Activated CD4-positive, CD25-positive, alpha-beta regulatory T cell treated with anti-CD3 and anti-CD28 coated beads, Interleukin-2, amount 50 U/mL, for 24 hours (primary cell): Measurements from ENCODE around the gene GDF11.
"Not testable (repeated sequence)": the region's sequence is repeated elsewhere in the genome, so short reads cannot be mapped to it uniquely, and the experiment has no call there.

Experiments used
- ATAC-seq, 2 donors: fragments of 150-1000 bp; cut with Tn5 transposase; one replicate each; pipeline ENCODE4 v1.10.0; 2021; ENCODE audit warnings: mild to moderate bottlenecking in 1 of 2, moderate library complexity in 1 of 2

GDF11 gene

DNA sequence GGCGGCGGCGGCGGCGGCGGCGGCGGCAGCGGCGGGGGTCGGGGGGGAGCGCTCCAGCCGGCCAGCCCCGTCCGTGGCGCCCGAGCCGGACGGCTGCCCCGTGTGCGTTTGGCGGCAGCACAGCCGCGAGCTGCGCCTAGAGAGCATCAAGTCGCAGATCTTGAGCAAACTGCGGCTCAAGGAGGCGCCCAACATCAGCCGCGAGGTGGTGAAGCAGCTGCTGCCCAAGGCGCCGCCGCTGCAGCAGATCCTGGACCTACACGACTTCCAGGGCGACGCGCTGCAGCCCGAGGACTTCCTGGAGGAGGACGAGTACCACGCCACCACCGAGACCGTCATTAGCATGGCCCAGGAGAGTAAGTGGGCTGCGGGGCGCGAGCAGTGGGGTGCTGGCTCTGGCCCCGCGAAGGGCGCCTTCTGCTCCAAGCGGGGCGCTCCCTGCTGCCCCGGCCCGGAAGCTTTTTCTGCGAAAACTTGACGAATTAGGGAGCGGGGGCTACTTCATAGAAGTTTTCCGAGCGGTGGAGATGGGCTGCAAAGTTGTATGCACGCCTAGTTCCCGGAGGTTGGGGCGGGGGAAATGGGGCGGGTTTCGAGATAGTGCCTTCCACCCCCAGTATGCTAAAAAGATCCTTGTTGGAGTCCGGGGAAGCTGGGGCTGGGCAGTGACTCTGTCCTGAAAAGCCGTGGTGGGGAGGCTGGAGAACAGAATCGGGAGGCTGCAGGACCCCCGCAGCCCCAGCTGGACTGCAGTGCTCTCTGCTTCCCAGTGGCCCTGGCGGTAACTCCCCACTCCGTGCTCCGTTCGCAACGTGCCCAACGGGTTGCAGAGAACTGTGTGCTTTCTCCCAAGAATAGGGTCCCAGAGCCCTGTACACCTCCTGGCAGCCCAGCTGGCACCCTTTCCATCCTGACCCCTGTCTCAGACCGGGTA is 751 bp downstream of the GDF11 start:
- ATAC-seq = peak; percentile 40 to 49

DNA sequence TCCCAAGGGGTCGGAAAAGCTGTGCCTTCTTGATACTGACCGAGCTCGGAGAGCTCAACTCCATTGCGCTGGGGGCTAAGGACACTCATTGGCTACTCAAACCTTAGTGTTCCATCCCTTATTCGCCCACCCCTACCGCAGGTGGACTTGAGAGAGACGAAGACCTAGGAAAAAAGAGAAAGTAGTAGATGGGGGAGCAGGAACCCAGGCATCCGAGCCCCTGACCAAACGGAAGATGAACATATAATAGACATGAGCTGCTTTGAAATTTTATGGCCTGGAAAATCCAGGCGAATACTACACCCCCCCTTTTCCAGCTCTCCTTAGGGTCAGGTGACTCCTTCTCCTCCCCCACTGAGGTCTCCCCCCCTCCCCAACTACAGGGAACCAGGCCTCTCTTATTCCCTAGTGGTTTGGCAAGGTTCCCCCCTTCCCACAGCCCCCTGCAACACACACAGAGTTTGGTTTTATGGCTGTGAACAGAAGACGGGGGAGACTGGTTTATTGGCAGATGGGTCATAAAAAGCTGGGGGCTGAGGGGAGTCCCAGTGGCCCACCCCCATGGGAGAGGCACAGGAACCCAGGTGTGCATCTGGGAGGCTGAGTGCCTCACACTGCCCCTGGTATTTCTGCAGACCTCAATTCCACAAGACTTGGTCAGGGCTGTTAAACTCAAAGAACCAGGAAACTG is 1.6 kb downstream of the GDF11 start:
- no peak for ATAC-seq

DNA sequence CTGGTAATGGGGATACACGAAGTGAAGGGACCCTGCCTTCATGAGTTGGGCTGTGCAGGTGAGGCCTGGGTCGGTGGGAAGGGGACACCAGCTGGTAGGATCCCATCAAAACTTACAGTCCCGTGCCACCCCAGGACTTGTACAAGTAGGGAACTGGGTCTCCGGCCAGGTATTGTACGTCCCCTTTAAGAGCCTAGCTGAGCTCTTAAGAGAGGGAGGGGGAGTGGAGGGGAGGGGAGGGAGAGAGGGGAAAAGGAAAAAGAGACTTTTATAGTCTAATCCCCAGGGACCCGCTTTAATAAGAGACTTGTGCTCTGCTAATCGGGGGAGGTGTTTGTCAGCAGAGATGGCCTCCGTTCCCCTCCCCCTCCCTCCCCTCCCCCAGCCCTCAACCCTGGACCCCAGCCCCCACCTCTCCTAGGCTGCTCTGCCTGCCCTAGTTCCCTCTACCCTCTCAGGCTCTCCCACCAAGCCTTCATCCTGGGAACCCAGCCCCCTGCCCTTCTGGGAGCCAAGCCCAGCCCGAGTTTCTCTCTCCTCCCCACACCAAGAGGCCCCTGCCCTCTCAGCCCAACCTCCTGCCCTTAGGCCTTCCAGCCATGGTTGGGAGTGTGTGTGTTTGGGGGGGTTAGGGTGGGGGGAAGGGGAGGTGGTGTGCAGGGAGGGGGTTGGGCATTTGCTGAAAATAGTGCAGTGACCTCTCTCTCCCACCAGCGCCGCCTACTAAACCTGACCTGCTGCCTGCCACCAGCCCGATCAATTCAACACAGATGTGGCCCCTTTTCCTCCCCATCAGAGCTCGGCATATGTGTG is 2.6 kb downstream of the GDF11 start:
- no peak for ATAC-seq

DNA sequence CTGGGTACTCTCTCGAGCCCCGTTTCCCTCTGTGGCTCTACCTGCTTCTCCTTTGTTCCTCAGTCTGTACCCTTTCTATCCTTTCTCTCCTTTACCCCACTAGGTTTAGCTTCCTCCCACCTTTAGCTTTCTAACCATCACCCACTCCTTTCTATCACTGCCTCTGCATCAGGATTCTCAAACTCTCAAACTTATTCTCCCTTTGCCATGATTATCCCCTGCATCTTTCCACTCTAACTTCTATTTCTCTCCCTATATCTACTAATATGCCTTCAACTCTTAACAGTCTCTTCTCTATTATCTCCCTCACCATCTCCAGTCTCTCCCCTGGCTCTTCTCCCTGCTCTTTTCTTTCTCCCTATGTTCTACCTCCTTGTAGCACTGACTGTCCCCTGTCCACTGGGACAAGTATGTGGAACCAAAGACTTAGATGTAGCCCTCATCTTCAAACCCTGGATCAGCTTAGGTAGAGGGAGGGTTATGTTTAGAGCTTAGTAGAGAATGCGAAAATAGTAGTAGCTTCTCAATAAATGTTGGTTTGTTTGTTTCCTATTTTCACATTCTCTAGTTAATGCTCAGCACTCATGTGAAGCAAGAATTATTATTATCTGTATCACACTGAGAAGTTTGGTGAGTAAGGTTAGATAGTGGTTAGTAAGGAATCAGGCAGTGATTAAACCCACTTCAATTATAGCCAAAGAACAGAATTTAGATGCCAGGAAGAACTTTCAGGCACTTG is 3.4 kb downstream of the GDF11 start:
- no peak for ATAC-seq

DNA sequence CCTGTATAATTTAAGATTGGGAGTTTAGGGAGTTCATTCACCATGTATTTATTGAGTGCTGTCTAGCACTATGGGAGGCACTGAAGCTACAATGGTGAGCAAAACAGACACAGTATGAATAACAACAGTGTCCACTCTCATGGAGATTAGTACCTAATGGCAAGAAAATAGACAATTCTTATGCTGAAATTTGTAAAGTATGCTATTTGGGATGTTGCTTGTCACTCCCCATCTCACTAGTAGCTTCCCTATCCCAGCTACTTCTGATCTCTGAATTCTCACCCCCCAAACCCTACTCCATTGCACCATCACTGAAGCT is 4.0 kb downstream of the GDF11 start:
- ATAC-seq = no peak

DNA sequence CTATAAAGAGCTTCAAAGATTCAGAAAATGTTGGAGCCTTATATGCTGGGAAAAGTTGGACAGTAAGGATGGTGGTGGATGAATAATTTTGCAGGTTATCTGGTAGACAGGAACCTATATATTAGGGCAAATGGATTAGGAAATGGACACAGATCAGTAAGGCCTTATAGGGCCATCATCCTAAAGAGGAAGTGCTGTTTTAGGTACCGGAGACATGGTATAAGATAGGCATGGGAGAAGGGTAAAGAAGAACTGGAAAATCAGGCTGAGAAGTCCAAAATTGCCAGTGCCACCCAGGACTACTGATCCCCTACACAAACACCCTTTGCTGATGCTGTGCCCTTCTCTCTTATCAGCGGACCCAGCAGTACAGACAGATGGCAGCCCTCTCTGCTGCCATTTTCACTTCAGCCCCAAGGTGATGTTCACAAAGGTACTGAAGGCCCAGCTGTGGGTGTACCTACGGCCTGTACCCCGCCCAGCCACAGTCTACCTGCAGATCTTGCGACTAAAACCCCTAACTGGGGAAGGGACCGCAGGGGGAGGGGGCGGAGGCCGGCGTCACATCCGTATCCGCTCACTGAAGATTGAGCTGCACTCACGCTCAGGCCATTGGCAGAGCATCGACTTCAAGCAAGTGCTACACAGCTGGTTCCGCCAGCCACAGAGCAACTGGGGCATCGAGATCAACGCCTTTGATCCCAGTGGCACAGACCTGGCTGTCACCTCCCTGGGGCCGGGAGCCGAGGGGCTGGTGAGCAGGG is 5.5 kb downstream of the GDF11 start:
- ATAC-seq = no peak

DNA sequence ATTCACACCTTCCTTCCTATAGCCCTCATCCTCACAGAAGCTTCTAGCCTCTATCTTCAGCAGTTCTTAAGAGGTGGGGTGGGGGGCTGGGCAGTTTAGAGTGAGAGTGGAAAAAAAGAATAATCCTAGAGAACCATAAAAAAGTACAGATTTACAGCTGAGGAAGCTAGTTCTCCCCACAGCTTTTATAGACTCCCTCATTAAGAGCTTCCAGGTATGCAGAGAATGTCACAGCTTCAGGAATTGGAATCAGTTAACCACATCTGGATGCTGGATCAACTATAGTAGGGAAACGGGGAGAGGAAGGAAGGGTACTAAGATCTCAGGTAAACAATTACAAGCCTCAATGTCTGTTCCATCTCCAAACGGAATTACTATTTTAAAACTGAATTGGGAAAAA is 12.3 kb downstream of the GDF11 start:
- no peak for ATAC-seq

DNA sequence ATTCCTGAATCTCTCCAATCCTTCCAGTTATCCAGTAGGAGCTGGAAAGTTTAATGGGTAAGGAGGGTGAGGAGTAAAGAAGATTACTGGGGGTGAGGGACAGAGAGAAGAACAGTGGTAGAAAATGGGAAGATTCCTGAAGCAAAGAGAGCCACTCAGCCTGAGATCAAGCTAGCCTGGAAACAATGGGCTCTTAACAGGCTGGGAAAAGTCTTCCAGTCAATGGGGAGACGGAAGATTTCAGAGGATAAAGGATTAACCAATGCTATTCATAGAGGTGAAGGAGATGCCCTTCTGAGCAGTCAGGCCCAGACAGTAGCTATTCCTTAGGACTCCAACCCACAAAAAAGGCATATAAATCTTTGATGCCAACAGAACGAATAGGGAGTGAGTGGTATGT is 14.8 kb downstream of the GDF11 start:
- no peak for ATAC-seq

DNA sequence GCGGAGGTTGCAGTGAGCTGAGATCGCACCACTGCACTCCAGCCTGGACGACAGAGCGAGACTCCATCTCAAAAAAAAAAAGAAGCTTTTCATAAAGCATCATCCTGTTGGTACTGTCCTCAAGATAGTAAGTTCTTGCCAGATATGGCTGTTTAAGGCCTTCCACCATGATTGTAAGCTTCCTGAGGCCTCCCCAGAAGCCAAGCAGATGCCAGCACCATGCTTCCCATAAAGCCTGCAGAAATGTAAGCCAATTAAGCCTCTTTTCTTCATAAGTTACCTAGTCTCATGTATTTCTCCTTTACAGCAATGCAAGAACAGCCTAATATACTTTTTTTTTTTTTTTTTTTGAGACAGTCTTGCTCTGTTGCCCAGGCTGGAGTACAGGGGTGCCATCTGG is 15.7 kb downstream of the GDF11 start:
- ATAC-seq = not testable (repeated sequence)

DNA sequence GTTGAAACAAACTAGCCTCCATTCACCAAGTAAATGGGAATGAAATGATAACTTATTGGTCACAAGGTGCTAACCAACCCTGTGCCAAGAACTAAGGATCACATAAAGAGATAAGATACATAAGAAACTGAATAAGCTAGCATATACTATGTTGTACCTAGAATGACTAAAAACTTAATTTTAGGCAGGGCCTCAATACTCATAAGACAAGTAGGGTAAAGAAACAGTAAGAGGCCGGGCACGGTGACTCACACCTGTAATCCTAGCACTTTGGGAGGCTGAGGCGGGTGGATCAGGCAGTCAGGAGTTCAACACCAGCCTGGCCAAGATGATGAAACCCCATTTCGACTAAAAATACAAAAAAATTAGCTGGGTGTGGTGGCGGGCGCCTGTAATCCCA is 17.7 kb downstream of the GDF11 start:
- peak; percentile 95 to 98 for ATAC-seq

DNA sequence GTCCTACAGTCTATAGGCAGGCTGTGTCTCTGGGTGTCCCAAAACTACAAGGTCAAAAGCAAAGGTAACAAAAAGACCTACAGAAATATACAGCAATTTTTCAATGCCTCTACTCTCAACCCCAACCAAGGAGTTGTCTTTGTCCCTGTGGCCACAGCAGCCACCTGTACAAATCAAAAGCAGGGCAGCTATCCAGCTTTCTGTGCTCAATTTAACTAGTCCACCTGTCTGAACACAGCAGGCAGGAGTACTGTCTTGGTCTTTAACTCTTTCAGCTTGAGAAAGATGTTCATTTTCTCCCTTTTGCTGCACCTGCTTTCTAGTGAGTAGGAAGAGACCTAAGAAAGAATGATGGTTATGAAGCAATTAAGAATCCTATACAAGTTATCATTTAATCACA is 19.7 kb downstream of the GDF11 start:
- ATAC-seq = no peak

DNA sequence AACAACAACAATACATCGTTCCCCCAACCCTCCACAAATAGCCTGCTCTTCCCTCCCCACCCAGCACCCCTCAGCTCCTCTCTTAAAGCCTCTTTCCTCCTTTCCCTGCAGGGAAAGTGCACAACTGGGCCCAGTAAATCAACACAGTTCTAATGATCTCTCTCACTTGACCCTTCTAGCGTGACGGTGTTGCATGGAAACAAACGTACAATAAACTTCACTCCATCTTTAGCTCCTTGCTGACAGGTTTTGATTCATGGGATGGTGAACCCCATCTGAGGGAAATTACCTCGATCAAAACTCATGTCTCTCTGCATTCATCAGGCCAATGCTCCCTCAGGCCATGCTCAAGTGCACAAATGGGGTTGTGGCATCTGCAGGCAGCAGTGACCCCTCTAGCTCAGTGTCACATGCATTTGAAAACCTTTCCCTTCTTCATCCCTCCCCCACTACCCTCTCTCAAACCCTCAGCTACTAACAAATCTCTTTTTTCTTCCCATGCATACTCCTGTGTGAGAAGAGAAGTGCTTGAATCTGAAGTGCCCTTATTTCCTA is 22.9 kb downstream of the GDF11 start:
- ATAC-seq = no peak

DNA sequence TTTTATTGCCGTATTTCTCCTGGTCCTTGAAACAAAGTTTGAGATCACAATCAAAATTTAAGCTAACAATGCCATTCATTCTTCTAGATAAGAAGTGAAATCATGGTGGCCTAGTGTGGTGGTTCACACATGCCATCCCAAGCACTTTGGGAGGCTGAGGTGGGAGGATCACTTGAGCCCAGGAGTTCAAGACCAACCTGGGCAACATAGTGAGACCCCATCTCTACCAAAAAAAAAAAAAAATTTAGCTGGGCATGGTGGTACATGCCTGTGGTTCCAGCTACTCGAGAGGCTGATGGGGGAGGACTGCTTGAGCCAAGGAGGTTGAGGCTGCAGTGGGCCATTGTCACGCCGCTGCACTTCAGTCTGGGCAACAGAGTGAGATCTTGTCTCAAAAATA is 24.2 kb downstream of the GDF11 start:
- no peak for ATAC-seq

DNA sequence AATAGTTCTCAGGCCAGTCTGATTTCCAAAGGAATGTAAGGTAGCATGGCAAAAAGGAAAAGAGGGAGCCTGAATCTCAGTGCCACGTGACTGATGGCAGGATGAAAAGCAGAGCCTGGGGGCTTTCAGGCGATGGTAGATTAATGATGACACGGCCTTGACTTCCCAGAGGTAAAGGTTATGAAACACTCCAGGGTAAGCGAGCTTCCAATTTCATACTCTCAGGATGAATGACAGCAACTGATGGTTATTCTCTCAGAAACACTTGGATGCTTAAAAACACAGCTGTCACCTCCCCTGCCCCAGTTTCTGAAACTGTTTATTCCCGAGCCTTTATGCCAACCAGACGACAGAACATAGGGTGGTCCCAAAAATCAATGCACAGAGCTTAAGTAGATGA is 28.8 kb downstream of the GDF11 start:
- no peak for ATAC-seq

DNA sequence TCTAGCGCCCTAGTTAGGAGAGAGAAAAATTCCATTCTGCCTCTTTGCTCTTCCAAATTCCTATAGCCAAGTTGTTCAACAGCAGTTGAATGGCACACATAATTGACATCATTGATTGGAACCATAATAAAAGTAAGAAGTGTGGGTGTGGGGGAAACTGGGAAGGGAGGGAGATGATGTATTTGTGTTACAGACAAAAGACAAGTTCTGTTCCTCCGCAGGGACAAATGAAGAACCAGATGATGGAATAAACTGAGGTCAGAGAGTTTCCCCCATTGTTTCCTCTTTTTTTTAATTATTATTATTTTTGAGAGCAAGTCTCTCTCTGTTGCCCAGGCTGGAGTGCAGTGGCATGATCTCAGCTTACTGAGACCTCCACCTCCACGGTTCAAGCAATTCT is 34.9 kb downstream of the GDF11 start:
- ATAC-seq = no peak

DNA sequence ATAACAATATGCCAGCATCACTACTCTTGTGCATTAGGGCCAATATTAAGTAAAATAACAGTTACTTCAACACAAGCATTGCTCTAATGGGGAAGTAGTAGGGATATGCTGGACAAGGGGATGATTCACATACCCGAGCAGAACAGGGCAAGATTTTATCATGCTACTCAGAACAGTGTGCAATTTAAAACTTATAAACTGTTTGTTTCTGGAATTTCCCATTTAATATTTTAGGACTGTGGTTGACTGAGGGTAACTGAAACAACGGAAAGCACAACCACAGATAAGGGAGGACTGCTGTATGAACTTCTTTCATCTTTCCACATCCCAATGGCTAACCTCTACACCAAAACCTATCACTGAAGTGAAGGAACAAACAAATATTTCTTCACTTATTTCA is 37.8 kb downstream of the GDF11 start:
- no peak for ATAC-seq

DNA sequence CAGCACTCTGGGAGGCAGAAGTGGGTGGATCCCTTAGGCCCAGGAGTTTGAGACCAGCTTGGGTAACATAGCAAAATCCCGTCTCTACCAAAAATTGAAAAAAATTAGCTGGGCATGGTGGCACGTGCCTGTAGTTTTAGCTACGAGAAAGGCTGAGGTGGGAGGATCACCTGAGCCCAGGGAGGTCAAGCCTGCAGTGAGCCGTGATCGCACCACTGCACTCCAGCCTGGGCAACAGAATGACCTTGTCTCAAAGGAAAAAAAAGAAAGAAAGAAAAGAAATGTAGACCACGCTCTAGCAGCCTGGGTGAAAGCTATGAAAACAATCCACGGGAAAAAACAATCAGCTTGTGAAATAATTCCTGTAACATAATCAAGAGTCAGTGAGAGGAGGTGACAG is 45.6 kb downstream of the GDF11 start:
- ATAC-seq = no peak

DNA sequence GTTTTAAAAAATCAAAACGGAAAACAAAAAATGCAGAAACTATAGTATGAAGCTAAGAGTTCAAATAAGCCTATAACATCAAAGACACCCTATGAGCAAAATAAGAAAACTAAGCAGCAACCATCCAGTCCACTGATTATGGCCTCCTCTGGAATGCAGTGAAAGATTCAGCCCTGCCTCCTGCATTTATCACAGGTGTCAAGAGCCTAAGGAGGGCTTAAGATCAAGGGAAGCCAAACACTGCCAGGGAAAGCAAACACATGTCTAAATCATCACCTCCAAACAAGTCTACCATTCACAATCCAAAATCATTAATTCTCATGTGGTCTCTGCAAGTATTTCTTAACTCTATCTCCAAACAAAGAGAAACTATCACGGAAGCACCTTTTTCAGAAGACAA is 46.2 kb downstream of the GDF11 start:
- no peak for ATAC-seq

DNA sequence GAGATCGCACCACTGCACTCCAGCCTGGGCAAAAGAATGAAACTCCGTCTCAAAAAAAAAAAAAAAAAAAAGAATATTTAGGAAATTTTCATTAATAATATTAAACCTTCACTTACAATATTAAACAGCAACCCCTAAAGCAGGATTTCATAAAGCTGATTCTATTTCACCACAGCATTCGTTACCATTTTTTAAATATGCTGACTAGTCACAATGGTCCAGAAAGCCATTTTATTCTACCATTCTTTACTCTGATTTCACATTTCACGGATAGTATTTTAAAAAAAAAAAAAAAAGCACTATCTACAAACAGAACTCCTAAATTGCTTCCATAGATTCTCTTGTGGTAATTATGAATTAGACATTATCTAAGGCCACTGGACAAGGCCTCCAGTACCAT is 47.0 kb downstream of the GDF11 start:
- ATAC-seq = no peak

DNA sequence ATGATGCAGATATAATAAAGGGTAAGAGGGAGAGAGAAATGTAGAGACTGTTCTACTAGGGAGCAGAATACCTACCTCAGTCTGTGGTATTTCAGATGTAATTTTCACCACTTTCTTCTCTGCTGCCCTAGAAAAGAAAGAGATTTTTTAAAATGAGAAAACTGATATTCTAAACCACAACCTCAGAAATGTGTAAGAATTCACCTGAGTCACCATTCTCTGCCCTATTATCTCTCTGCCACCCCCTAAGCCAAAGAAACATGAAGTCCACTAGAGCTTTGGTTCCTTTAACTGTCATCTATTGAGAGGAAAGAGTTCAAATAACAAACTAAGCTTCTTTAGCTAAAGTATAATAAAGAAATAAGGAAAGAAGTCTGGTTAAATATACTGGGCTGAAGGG is 53.0 kb downstream of the GDF11 start:
- peak; percentile 28 to 41 for ATAC-seq

DNA sequence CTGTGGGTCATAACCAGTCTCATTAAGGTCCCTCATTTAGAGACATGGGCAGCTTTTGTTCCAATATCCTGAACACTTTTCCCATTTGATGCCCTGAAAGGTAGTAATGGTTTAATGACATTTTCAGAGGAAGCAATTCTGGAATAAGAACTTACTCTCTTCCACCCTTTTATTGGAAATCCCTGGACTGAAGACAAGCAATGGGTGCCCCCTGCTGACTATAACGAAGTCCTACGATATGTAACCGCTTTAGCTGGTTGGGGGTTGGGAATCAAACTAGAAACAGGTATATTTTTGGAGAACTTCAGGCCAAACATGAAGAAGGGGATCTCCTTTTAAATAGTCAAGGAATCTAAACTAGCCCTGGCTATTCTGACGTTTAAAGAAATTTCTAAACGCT is 54.1 kb downstream of the GDF11 start:
- no peak for ATAC-seq

DNA sequence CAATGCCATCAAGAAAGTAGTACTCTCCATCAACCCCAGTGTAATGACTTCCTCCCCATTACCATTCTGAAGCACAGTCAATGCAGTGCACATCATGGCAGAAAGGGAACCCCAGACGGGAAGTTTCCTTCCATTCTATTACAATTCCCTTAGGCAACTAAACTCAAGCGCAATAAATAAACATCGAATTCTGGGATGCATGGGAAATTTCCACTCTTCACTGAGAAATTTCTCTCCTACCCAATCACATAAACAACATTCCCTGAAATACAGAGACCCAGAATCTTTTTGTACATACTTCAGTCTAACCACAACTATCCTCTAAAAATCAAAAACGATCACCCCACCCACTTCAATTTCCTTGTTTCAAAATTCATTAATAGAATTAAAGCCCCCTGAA is 54.6 kb downstream of the GDF11 start:
- ATAC-seq = no peak
